ENCODE measurements around the gene FABP6. TPM values are rescaled to one million over a fixed set of nuclear protein-coding genes. Genes with fewer than 3 reads are reported as not detected.
"Not testable (repeated sequence)": the region's sequence is repeated elsewhere in the genome, so short reads cannot be mapped to it uniquely, and the experiment has no call there.

The FABP6 gene, protein sequence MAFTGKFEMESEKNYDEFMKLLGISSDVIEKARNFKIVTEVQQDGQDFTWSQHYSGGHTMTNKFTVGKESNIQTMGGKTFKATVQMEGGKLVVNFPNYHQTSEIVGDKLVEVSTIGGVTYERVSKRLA
- 1.3 and 5.0 TPM in 2 replicates for total RNA-seq (2014; rRNA removed; shearing (Covaris generic))

GRCh38 chr5:160229190-160229742, at the start of gene FABP6:
TSS of gene FABP6 (plus strand) at chr5:160229506. CDS start at chr5:160229558, 52 bp downstream.
- in situ Hi-C loops (cut with HindIII; ENCODE audit: low sequenced_read_pairs): no loop called here
- no peak for DNase-seq (ENCODE audit: low spot score)

- in situ Hi-C loops (cut with HindIII; ENCODE audit: low sequenced_read_pairs): no loop called here
Measured at GRCh38 chr5:160180931-160181330, 48.4 kb upstream of the FABP6 start.

DNA sequence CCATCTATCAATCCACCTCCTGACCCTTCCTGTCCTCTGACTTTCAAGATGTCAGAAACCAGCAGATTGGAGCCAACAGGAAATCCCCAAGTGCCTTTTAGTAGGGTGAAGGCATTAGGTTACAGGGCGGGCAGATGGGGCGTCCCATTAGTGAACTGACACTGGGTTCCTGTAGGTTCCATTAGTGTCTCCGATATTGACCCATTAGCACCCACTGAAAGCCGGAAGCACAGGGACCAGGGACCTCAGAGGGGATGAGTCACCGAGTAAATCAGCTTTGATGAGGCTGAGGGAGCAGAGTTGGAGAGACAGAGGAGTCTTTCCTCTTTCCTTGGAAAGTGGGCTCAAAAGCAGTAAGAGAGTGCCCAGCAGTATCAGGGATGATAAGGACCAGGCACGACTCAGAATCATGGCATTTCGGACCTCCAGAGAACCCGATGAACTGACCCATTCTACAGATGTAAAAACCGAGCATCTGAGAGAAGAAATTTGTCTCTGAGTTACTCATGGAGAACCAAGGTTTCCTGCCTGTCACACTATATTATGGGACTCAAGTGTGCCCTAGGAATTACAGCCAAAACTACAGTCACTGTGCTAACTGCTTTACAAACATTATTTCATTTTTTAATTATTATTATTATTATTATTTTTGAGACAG, 47.2 kb upstream of the FABP6 start:
- no peak for DNase-seq (ENCODE audit: low spot score)
- in situ Hi-C loops (cut with HindIII; ENCODE audit: low sequenced_read_pairs): no loop called here

More at GRCh38 chr5:160180931-160181330, 48.4 kb upstream of the FABP6 start:
- DNase-seq (ENCODE audit: low spot score): no peak

DNA sequence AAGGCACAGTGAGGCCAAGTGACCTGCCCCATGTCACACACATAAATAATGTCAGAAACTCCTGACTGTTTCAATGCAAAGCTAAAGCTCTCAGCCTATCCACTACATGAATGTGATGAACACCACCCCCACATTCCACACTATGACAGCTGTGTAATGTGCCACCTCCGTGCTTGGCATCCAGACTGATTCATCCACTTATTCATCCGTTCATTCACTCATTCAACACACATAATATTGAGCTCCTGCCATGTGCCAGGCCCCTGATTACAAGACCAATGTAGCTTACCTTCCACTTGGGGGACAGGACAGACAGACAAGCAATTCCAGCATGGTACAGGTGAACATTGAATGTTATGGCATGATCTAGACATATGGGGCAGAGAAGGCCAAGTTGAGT, 46.2 kb upstream of the FABP6 start:
- no peak for DNase-seq (ENCODE audit: low spot score)
- in situ Hi-C loops (cut with HindIII; ENCODE audit: low sequenced_read_pairs): no loop called here

- in situ Hi-C loops (cut with HindIII; ENCODE audit: low sequenced_read_pairs): loop anchor here (5.0 kb wide), 1 partner anchor 103 kb away; no protein-coding TSS in a partner anchor
- no peak for DNase-seq (ENCODE audit: low spot score)
Measured at GRCh38 chr5:160185626-160186360, 43.5 kb upstream of the FABP6 start.

DNA sequence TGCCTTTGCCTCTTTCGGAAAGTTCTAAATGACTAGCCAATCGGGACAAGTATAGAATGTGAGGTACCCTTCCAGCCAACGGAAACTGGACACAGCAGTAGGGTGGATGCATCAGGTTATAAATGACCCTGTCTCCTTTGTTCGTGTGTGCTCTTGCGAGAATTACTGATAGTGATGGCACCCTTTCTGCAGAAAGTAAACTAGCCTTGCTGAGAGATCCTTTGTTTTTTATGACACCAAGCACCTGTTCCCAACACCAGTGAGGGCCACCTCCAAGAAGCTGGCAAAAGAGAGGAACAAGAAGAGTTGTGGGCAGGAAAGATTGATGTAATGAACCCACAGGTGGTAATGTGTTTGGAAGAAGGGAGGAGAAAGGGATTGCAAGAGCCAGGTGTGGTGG, 42.8 kb upstream of the FABP6 start:
- in situ Hi-C loops (cut with HindIII; ENCODE audit: low sequenced_read_pairs): loop anchor here (5.0 kb wide), 1 partner anchor 104 kb away; no protein-coding TSS in a partner anchor
- DNase-seq (ENCODE audit: low spot score): no peak

- no peak for DNase-seq (ENCODE audit: low spot score)
- in situ Hi-C loops (cut with HindIII; ENCODE audit: low sequenced_read_pairs): loop anchor here (5.0 kb wide), 1 partner anchor 105 kb away; no protein-coding TSS in a partner anchor
Measured at GRCh38 chr5:160187091-160187490, 42.2 kb upstream of the FABP6 start.

GRCh38 chr5:160188141-160189015, 40.9 kb upstream of the FABP6 start:
- in situ Hi-C loops (cut with HindIII; ENCODE audit: low sequenced_read_pairs): loop anchor here (5.0 kb wide), 1 partner anchor 106 kb away; no protein-coding TSS in a partner anchor
- DNase-seq (ENCODE audit: low spot score): peak; percentile 54

DNA sequence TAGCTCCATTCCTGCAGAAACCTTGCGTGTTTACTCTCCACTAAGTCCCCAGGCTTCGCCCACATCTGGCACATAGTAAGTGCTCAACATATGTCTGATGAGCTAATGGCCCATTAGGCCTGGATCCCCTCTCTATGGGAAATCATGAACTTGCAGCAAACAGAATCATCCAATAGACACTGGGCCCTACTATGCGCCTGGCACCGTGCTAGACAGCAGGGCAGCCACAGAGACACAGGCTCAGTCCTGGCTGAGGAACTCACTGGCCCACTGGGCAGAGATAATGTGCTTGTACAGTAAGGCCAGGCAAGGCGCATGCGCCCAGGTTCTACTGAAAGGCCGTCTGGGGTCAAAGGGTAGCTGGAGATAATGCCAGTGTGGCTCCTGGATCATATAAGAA, 36.9 kb upstream of the FABP6 start:
- in situ Hi-C loops (cut with HindIII; ENCODE audit: low sequenced_read_pairs): no loop called here
- no peak for DNase-seq (ENCODE audit: low spot score)

GRCh38 chr5:160193076-160193475, 36.2 kb upstream of the FABP6 start:
- in situ Hi-C loops (cut with HindIII; ENCODE audit: low sequenced_read_pairs); DNase-seq (ENCODE audit: low spot score): not testable (repeated sequence)

DNA sequence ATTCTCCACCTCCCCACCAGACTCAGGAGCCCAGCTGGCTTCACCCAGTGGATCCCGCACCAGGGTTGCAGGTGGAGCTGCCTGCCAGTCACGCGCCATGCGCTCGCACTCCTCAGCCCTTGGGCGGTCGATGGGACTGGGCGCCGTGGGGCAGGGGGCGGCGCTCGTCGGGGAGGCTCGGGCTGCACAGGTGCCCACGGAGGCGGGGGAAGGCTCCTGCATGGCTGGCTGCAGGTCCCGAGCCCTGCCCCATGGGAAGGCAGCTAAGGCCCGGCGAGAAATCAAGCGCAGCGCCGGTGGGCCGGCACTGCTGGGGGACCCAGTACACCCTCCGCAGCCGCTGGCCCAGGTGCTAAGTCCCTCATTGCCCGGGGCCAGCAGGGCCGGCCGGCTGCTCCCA, 35.5 kb upstream of the FABP6 start:
- in situ Hi-C loops (cut with HindIII; ENCODE audit: low sequenced_read_pairs); DNase-seq (ENCODE audit: low spot score): not testable (repeated sequence)

DNA sequence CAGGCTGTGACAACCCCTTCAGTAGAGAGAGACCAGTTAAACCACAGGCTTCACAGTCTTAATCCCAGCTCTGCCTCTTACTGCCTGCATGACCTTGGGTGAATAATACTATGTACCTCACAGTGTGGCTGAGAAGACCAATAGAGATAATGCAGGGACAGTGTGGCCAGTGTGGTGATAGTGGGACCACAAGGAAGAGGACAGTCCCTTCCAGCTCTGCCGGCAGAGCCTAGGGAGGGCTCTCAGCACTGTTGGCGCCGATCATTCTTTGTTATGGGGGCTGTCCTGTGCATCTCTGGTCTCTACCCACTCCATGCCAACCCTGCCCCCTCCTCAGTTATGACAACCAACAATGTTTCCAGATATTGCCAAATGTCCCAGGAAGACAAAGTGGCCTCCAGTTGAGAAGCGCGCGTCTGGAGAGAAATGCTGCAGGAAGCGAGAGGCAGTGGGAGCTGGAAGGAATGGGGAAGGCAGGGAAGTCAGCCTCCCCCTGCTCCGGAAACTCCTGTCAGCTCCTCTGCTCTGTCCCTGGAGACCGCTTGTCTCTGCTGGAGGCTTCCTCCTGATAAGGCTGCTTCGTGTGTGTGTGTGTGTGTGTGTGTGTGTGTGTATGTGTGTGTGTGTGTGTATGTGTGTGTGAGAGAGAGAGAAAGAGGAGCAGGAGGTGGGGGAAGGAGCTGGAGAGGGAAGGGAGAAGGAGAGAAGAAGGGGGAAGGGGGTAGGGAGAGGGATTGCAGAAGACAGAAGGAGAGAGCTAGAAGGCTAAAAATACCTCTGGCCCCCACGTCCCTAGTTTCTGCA, 31.8 kb upstream of the FABP6 start:
- DNase-seq (ENCODE audit: low spot score): no peak
- in situ Hi-C loops (cut with HindIII; ENCODE audit: low sequenced_read_pairs): no loop called here

GRCh38 chr5:160198146-160198545, 31.2 kb upstream of the FABP6 start:
- in situ Hi-C loops (cut with HindIII; ENCODE audit: low sequenced_read_pairs): no loop called here
- no peak for DNase-seq (ENCODE audit: low spot score)

DNA sequence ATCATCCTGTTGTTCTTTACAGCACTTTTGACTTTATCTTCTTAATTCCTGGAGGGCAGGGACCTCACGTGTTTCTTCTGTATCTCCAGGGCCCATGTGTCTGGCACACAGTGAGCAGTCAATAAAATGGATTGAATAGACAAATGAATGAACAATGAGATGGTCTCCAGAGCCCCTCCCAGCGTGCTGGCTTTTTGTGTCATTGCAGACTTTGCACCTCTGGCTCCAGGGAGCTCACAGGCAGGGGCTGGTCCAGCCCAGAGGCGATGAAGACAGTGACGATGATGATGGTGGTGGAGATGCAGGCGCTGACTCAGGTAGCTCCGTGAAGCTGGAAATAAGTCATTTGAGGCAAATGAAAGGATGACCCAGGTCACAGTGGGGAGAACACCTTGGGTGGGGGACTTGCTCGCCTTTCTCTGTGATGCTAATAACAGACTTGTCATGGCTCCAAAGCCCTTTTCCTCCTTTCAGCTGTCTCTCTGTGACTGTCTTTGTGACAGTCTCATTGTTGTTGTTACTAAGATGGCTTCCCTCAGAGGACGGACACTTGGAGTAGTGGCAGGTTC, 30.4 kb upstream of the FABP6 start:
- DNase-seq (ENCODE audit: low spot score): no peak
- in situ Hi-C loops (cut with HindIII; ENCODE audit: low sequenced_read_pairs): no loop called here

DNA sequence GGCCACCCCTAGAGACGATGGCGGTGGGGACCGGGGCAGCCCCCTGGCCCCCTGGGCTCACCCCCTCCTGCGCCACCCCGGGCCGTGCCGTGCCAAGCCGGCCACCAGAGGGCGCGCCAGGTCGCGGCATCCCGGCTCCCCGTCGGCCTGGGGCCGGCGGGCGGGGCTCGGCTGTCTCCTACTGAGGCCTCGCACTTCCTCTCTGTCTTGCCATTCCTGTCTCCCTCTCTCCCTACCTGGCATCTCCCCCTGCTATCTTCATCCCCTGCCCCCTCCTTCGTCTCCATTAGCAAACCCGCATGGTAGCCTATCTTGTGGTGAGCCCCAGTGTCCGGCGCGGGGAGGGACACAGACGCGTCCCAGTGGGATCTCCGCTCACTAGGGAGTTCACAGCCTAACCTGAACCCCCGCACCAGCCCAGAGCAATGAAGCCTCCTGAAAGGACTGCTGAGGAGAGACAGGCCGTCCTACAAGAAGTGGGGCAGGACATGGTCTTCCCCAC, 29.8 kb upstream of the FABP6 start:
- in situ Hi-C loops (cut with HindIII; ENCODE audit: low sequenced_read_pairs): no loop called here
- DNase-seq (ENCODE audit: low spot score): peak; percentile 68

- DNase-seq (ENCODE audit: low spot score): no peak
- in situ Hi-C loops (cut with HindIII; ENCODE audit: low sequenced_read_pairs): no loop called here
Measured at GRCh38 chr5:160207061-160207460, 22.2 kb upstream of the FABP6 start.

DNA sequence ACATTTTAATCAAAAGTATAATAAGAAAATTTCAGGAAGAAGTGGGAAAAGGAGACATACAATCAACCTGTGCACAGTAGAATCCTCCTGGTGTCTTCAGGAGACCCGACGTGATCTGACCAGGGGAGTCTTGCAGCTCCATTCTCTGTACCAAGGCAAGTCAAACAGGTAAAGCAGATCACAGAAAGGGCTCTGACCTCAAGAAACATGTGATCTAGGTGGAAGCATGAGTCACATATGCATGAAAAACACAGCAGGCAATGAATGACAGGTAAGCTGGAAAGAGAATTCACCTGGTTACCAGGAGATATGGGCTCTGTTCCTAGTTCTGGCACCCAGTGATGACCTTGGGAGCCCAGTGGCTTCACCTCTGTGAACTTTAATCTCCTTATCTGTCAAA, 19.4 kb upstream of the FABP6 start:
- DNase-seq (ENCODE audit: low spot score): no peak
- in situ Hi-C loops (cut with HindIII; ENCODE audit: low sequenced_read_pairs): no loop called here

DNA sequence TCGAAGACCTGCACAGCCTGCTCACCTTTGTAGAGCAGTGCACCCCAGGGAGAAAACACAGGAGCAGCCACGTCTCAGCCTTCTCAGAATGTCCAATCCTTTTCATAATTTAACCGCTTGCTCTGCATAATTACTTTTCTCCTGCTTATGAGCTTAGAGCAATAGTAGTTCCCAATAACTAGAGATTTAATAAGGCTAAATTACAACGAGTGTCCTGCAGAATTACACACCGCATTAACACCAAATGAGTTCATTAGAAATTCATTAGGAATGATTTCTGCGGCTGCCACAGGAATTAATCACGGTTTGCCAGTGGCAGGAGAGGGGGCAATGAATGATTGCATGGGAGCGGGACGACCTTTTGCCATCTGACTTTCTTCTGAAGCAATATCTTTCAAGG, 18.7 kb upstream of the FABP6 start:
- DNase-seq (ENCODE audit: low spot score): no peak
- in situ Hi-C loops (cut with HindIII; ENCODE audit: low sequenced_read_pairs): no loop called here
